ENCODE results near the gene CHST3.

CHST3 gene

DNA sequence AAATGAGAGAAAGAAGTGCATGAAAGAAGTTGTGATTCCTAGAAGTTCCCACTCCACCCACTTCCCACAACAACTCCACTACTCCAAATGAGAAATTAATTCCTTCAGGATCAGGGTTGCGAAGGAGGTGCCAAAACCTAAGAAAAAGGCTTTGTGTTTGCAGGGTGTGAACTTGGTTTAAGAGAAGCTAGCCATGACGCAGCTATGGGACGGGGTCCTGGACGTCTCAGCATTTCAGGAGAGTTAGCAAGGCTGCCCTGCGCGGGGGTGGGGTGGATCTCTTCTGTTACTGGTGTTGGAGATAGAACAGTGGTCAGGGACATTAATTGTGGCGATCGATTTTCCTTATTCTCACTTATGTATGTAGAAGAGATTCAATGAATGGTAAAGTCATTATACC lies 61.2 kb downstream of the CHST3 start:
- peaks cover 8% of the 10 kb centered on the region for H3K9me3 Mint-ChIP-seq
- H3K27me3 Mint-ChIP-seq (ENCODE audit: low read depth, poor library complexity), result peaks cover 7% of the 10 kb centered on the region
- H3K36me3 Mint-ChIP-seq (ENCODE audit: low read depth), result no peaks in the 10 kb centered on the region
- peaks cover 65% of the 10 kb centered on the region for H3K4me1 Mint-ChIP-seq
- no peak for DNase-seq
- H3K27ac Mint-ChIP-seq, result peak overlapping the region; percentile 79
- no peak for TF ChIP-seq CTCF (IDR thresholded peaks at IDR 0.05)
- H3K4me3 Mint-ChIP-seq, result no peak overlapping the region

GRCh38 chr10:72025832-72026231 lies 61.6 kb downstream of the CHST3 start:
- Mint-ChIP-seq H3K27me3 (ENCODE audit: low read depth, poor library complexity) (peaks cover 7% of the 10 kb centered on the region), H3K36me3 (ENCODE audit: low read depth) (no peaks in the 10 kb centered on the region), H3K4me3 (no peak overlapping the region), H3K27ac (no peak overlapping the region), H3K4me1 (peaks cover 70% of the 10 kb centered on the region), H3K9me3 (peaks cover 8% of the 10 kb centered on the region)
- TF ChIP-seq CTCF (IDR thresholded peaks at IDR 0.05), result no peak
- DNase-seq, result no peak

- no peak for DNase-seq
- Mint-ChIP-seq H3K4me1 (peaks cover 71% of the 10 kb centered on the region), H3K4me3 (no peak overlapping the region), H3K9me3 (peaks cover 5% of the 10 kb centered on the region), H3K27ac (peak overlapping the region; percentile 66), H3K27me3 (ENCODE audit: low read depth, poor library complexity) (peaks cover 7% of the 10 kb centered on the region), H3K36me3 (ENCODE audit: low read depth) (no peaks in the 10 kb centered on the region)
- no peak for TF ChIP-seq CTCF (IDR thresholded peaks at IDR 0.05)
Measured at GRCh38 chr10:72026278-72027111, 62.3 kb downstream of the CHST3 start.

DNA sequence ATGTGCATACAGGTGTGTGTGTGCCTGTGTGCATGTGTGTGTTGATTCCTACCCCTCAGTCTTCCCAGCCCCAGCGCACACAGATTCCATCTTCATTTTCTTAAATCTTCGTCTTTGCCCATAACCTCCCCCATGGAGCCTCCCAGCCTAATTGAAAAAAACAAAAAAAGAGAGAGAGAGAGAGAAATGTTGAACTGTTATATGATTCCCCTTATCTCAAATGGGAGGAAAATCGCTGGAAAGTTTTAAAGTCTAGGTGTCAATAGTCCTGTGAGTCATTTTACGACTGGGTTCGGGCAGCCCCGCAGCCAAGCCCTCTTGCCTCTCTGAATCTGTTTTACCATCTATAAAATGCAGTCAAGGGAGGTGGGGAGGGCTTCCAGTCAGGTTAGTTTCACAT lies 63.3 kb downstream of the CHST3 start:
- Mint-ChIP-seq H3K9me3 (peaks cover 5% of the 10 kb centered on the region), H3K4me3 (peak overlapping the region; percentile 4), H3K27me3 (ENCODE audit: low read depth, poor library complexity) (peaks cover 7% of the 10 kb centered on the region), H3K4me1 (peaks cover 81% of the 10 kb centered on the region), H3K36me3 (ENCODE audit: low read depth) (no peaks in the 10 kb centered on the region), H3K27ac (peak overlapping the region; percentile 3)
- no peak for TF ChIP-seq CTCF (IDR thresholded peaks at IDR 0.05)
- DNase-seq, result no peak

- peaks cover 7% of the 10 kb centered on the region for H3K27me3 Mint-ChIP-seq (ENCODE audit: low read depth, poor library complexity)
- H3K36me3 Mint-ChIP-seq (ENCODE audit: low read depth), result no peaks in the 10 kb centered on the region
- peaks cover 97% of the 10 kb centered on the region for H3K4me1 Mint-ChIP-seq
- no peak for DNase-seq
- no peak overlapping the region for H3K27ac Mint-ChIP-seq
- H3K9me3 Mint-ChIP-seq, result peaks cover 5% of the 10 kb centered on the region
- TF ChIP-seq CTCF (IDR thresholded peaks at IDR 0.05), result no peak
- peak overlapping the region; percentile 15 for H3K4me3 Mint-ChIP-seq
Measured at GRCh38 chr10:72029414-72029813, 65.2 kb downstream of the CHST3 start.
